Limb (tissue), 2 donors: ENCODE data around the gene BCAS1.

ENCODE experiments used
- DNase-seq, 2 donors: peaks; one replicate each; pipeline ENCODE4 v3.0.0-alpha.2; 2016; ENCODE audit errors: extremely low spot score in 2 of 2

The BCAS1 gene

GRCh38 chr20:53964501-53965253 is 105.7 kb downstream of the BCAS1 start:
- DNase-seq = no peak

- DNase-seq = no peak
Measured at GRCh38 chr20:53964067-53964466, 106.3 kb downstream of the BCAS1 start.

- DNase-seq = no peak
Measured at GRCh38 chr20:53963635-53964034, 106.8 kb downstream of the BCAS1 start.

- DNase-seq = no peak
Measured at GRCh38 chr20:53962388-53962787, 108.0 kb downstream of the BCAS1 start.

- no peak for DNase-seq
Measured at GRCh38 chr20:53961527-53961926, 108.9 kb downstream of the BCAS1 start.

- no peak for DNase-seq
Measured at GRCh38 chr20:53960579-53961272, 109.7 kb downstream of the BCAS1 start.

- no peak for DNase-seq
Measured at GRCh38 chr20:53959911-53960578, 110.3 kb downstream of the BCAS1 start.

GRCh38 chr20:53958260-53958659 is 112.1 kb downstream of the BCAS1 start:
- DNase-seq = no peak

GRCh38 chr20:53957451-53958172 is 112.8 kb downstream of the BCAS1 start:
- DNase-seq = no peak

- no peak for DNase-seq
Measured at GRCh38 chr20:53956013-53956715, 114.2 kb downstream of the BCAS1 start.

- DNase-seq = no peak
Measured at GRCh38 chr20:53954723-53955658, 115.4 kb downstream of the BCAS1 start.

GRCh38 chr20:53952528-53953096 is 117.8 kb downstream of the BCAS1 start:
- no peak for DNase-seq

GRCh38 chr20:53950578-53950977 is 119.8 kb downstream of the BCAS1 start:
- no peak for DNase-seq

- no peak for DNase-seq
Measured at GRCh38 chr20:53950031-53950430, 120.4 kb downstream of the BCAS1 start.

GRCh38 chr20:53949319-53949839 is 121.0 kb downstream of the BCAS1 start:
- DNase-seq = no peak

GRCh38 chr20:53948383-53949318 is 121.7 kb downstream of the BCAS1 start:
- no peak for DNase-seq

GRCh38 chr20:53947501-53948195 is 122.7 kb downstream of the BCAS1 start:
- DNase-seq = no peak

GRCh38 chr20:53946106-53946505 is 124.3 kb downstream of the BCAS1 start:
- DNase-seq = no peak
